CD14-positive monocyte (primary cell): Measurements from ENCODE around the gene IL1RL2. TPM values are rescaled to one million over a fixed set of nuclear protein-coding genes. Genes with fewer than 3 reads are reported as not detected.
A peak's percentile ranks its signal among the peaks of the same experiment; 100 is the strongest.

Source experiments
- DNase-seq, 3 donors: peaks; one replicate each; pipeline ENCODE4 v3.0.0-alpha.2; 2011 to 2022
- H2AFZ ChIP-seq: 2 replicates; pipeline ENCODE4 v1.6.0; 2012; ENCODE audit warnings: mild to moderate bottlenecking, low read depth, low read length, inconsistent platforms; ENCODE audit not compliant: insufficient read depth, poor library complexity, severe bottlenecking
- H3K27ac ChIP-seq, 2 donors: 1 replicate in 1 of 2; 2 replicates in 1 of 2; pipeline ENCODE4 v1.5.1; 2012 to 2013; ENCODE audit warnings: low read length in 2 of 2, control low read depth in 1 of 2, inconsistent platforms in 1 of 2, low read depth in 1 of 2, mild to moderate bottlenecking in 1 of 2
- H3K27me3 ChIP-seq, 2 donors: one replicate each; pipeline versions ENCODE4 v1.6.0 to v1.6.1; 2011 to 2013; ENCODE audit warnings: low read length in 2 of 2; ENCODE audit not compliant: control insufficient read depth in 2 of 2, insufficient read depth in 2 of 2
- H3K36me3 ChIP-seq, 2 donors: replicated peaks in 1 of 2; 1 replicate in 1 of 2; 2 replicates in 1 of 2; pipeline versions ENCODE4 v1.5.1 to v1.6.1; 2012 to 2013; ENCODE audit warnings: low read length in 2 of 2, control low read depth in 1 of 2, inconsistent platforms in 1 of 2, mild to moderate bottlenecking in 1 of 2; ENCODE audit not compliant: insufficient read depth in 2 of 2, control insufficient read depth in 1 of 2
- H3K4me1 ChIP-seq, 2 donors: 1 replicate in 1 of 2; 2 replicates in 1 of 2; pipeline versions ENCODE4 v1.5.1 to v1.6.1; 2012 to 2013; ENCODE audit warnings: low read length in 2 of 2, control low read depth in 1 of 2, inconsistent platforms in 1 of 2, mild to moderate bottlenecking in 1 of 2, moderate library complexity in 1 of 2; ENCODE audit not compliant: insufficient read depth in 2 of 2, control insufficient read depth in 1 of 2
- H3K4me2 ChIP-seq: replicated peaks from 2 replicates; pipeline ENCODE3; 2012; ENCODE audit warnings: low read length, moderate library complexity, mild to moderate bottlenecking; ENCODE audit not compliant: poor library complexity, severe bottlenecking; ENCODE audit errors: extremely low read depth
- H3K4me3 ChIP-seq, 3 experiments: fragments of 200-600 bp in 1 of 3; sonication (generic) in 1 of 3; replicated peaks in 1 of 3; 1 replicate in 2 of 3; 2 replicates in 1 of 3; pipeline ENCODE4 v1.5.1; 2011 to 2013; ENCODE audit warnings: low read length in 3 of 3, mild to moderate bottlenecking in 3 of 3, control low read depth in 2 of 3, low read depth in 2 of 3, inconsistent platforms in 1 of 3, moderate library complexity in 1 of 3
- H3K79me2 ChIP-seq: 2 replicates; pipeline ENCODE4 v1.6.0; 2012; ENCODE audit warnings: mild to moderate bottlenecking, control low read depth, inconsistent platforms, low read length, moderate library complexity; ENCODE audit not compliant: insufficient read depth
- H3K9ac ChIP-seq: 2 replicates; pipeline ENCODE4 v1.6.0; 2017; ENCODE audit warnings: low read length, mild to moderate bottlenecking; ENCODE audit not compliant: insufficient read depth, poor library complexity, severe bottlenecking
- H3K9me3 ChIP-seq, 2 donors: replicated peaks in 1 of 2; 1 replicate in 1 of 2; 2 replicates in 1 of 2; pipeline versions ENCODE4 v1.5.1 to v1.6.1; 2012 to 2013; ENCODE audit warnings: low read length in 2 of 2, control low read depth in 1 of 2; ENCODE audit not compliant: control insufficient read depth in 1 of 2, insufficient read depth in 1 of 2
- H4K20me1 ChIP-seq: 2 replicates; pipeline ENCODE4 v1.6.0; 2012; ENCODE audit warnings: mild to moderate bottlenecking, low read length, control low read depth, moderate library complexity; ENCODE audit not compliant: insufficient read depth
- H3K27ac Mint-ChIP-seq, 7 donors: one replicate each; pipeline ENCODE4 v1.8.0; 2020; ENCODE audit warnings: mild to moderate bottlenecking in 7 of 7, mixed read lengths in 7 of 7, moderate library complexity in 6 of 7, inconsistent platforms in 2 of 7
- H3K27me3 Mint-ChIP-seq, 3 donors: one replicate each; pipeline ENCODE4 v1.8.0; 2021 to 2022; ENCODE audit warnings: low read depth in 3 of 3, mild to moderate bottlenecking in 3 of 3, mixed read lengths in 3 of 3, moderate library complexity in 3 of 3, inconsistent platforms in 1 of 3
- H3K36me3 Mint-ChIP-seq, 2 donors: one replicate each; pipeline ENCODE4 v1.8.0; 2020; ENCODE audit warnings: mixed read lengths in 2 of 2, inconsistent platforms in 1 of 2, mild to moderate bottlenecking in 1 of 2
- H3K4me1 Mint-ChIP-seq: one replicate; pipeline ENCODE4 v1.8.0; 2020; ENCODE audit warnings: mild to moderate bottlenecking, mixed read lengths
- H3K4me3 Mint-ChIP-seq, 2 donors: one replicate each; pipeline ENCODE4 v1.8.0; 2020; ENCODE audit warnings: mild to moderate bottlenecking in 2 of 2, mixed read lengths in 2 of 2, moderate library complexity in 1 of 2
- H3K9me3 Mint-ChIP-seq, 7 donors: one replicate each; pipeline ENCODE4 v1.8.0; 2020 to 2022; ENCODE audit warnings: mixed read lengths in 7 of 7, mild to moderate bottlenecking in 6 of 7, moderate library complexity in 6 of 7, inconsistent platforms in 2 of 7
- WGBS: methylation state at CpG from one replicate; pipeline ENCODE4 v1.1.5; 2013; ENCODE audit warnings: missing lambda C conversion rate; ENCODE audit not compliant: insufficient coverage; 5-methylcytosine and 5-hydroxymethylcytosine counted together
- intact Hi-C, 2 donors: fragments of 100-400 bp; cut with micrococcal nuclease; formaldehyde crosslinking; loops; one replicate each; pipeline versions ENCODE4 v1.15.0 to v1.15.1; 2023
- polyA plus RNA-seq, 3 donors: library from polyadenylated mRNA; depleted of rRNA in 1 of 3; unstranded in 2 of 3; stranded (reverse) in 1 of 3; fragments of 300-500 nt in 2 of 3; fragments of >200 nt in 1 of 3; fragmentation: Illumina TruSeq in 2 of 3; gene quantifications; 1 replicate in 2 of 3; 2 replicates in 1 of 3; pipeline ENCODE4 v1.2.3, GENCODE V29; 2012 to 2021
- TF ChIP-seq, protein P1 (sequence below): fragments of 200-600 bp; IDR thresholded peaks from one replicate; pipeline ENCODE4 v1.8.0; 2022; ENCODE audit warnings: antibody characterized with exemption, mild to moderate bottlenecking

The IL1RL2 gene
- polyA plus RNA-seq, 3 donors = 0.07 to 1.5 TPM; not detected in 1

GRCh38 chr2:102239344-102239743, 52.5 kb downstream of the IL1RL2 start:
- Histone ChIP-seq H2AFZ (no peak overlapping the region), H3K27ac (no peak overlapping the region), H3K9me3 (no peaks in the 10 kb centered on the region), H3K27me3 (peaks cover 6 to 23% of the 10 kb centered on the region in 2 donors), H3K79me2 (no peaks in the 10 kb centered on the region), H3K9ac (no peak overlapping the region), H3K4me2 (no peak overlapping the region), H3K4me3 (no peak overlapping the region), H3K36me3 (no peaks in the 10 kb centered on the region), H4K20me1 (no peaks in the 10 kb centered on the region), H3K4me1 (peaks cover 21 to 31% of the 10 kb centered on the region in 2 donors)
- Mint-ChIP-seq H3K27me3 (peaks cover 44 to 58% (median 49%) of the 10 kb centered on the region in 3 donors), H3K9me3 (peaks cover 0 to 5% (median 0%) of the 10 kb centered on the region in 7 donors), H3K4me1 (peaks cover 47% of the 10 kb centered on the region), H3K27ac (peak overlapping the region; percentile 46 to 95 (median 83)), H3K4me3 (peak overlapping the region in 1 of 2 donors; percentile 80), H3K36me3 (peaks cover 4 to 5% of the 10 kb centered on the region in 2 donors)
- 96% methylated on average over 6 of the region's 7 CpGs for WGBS
- no peak for DNase-seq
- intact Hi-C loops = loop anchor here (5.0 kb wide), 2 partner anchors 203 to 213 kb away; no protein-coding TSS in a partner anchor
- TF ChIP-seq, protein P1, sequence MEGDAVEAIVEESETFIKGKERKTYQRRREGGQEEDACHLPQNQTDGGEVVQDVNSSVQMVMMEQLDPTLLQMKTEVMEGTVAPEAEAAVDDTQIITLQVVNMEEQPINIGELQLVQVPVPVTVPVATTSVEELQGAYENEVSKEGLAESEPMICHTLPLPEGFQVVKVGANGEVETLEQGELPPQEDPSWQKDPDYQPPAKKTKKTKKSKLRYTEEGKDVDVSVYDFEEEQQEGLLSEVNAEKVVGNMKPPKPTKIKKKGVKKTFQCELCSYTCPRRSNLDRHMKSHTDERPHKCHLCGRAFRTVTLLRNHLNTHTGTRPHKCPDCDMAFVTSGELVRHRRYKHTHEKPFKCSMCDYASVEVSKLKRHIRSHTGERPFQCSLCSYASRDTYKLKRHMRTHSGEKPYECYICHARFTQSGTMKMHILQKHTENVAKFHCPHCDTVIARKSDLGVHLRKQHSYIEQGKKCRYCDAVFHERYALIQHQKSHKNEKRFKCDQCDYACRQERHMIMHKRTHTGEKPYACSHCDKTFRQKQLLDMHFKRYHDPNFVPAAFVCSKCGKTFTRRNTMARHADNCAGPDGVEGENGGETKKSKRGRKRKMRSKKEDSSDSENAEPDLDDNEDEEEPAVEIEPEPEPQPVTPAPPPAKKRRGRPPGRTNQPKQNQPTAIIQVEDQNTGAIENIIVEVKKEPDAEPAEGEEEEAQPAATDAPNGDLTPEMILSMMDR = no peak

DNA sequence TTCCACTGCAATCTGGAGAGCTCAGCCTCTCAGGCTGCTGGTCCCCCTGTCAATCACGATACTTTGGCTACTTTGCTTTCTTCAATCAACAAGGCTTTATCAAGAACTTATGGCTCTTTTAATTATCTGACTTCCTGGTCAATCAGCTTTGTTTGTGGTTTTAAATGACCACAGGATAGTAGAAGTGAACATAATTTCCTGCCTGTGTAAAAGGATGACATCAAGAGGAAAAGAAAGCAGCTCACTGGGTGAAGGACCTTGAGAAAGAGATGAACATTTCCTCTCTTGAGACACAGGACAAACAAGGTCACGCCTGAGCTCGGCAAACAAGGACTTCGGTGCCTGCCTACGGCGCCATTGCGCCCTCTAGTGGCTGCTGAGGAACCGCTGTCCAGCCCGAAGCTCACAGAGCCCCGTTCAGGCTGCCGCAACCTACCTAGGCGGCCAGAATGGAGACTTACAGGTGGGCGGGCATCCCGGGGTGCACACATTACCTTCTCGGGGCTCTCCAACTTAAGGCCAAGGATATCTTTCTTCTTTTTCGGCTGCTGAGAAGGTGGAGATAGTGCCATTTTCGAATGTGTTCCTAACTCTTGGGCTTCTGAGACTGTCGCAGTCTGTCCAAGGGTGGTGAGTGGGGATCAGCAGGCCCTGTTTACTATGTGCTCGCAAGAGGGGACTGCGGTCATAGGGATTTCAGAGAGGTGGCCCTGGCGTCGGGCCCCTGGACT, 54.0 kb downstream of the IL1RL2 start:
- Histone ChIP-seq H3K27ac (peak overlapping the region; percentile 18 to 66), H2AFZ (peak overlapping the region; percentile 69), H3K9me3 (no peaks in the 10 kb centered on the region), H3K36me3 (no peaks in the 10 kb centered on the region), H3K79me2 (no peaks in the 10 kb centered on the region), H3K27me3 (peaks cover 6 to 24% of the 10 kb centered on the region in 2 donors), H4K20me1 (no peaks in the 10 kb centered on the region), H3K4me3 (peak overlapping the region in 1 of 3 experiments; percentile 43), H3K4me1 (peaks cover 21 to 31% of the 10 kb centered on the region in 2 donors), H3K4me2 (peak overlapping the region; percentile 52), H3K9ac (no peak overlapping the region)
- intact Hi-C loops = loop anchor here (5.0 to 10.0 kb wide), 5 partner anchors 54 to 359 kb away; partner anchors contain the start of gene IL1RL2 (in 1 of the 2)
- peak; percentile 96 to 99 (median 98) for DNase-seq
- TF ChIP-seq, protein P1 = peak; percentile 93
- peak overlapping the region; percentile 72 to 95 (median 90) for H3K27ac Mint-ChIP-seq
- peaks cover 41 to 63% (median 55%) of the 10 kb centered on the region in 3 donors for H3K27me3 Mint-ChIP-seq
- 9% methylated on average over 16 of the region's 22 CpGs for WGBS
- H3K9me3 Mint-ChIP-seq = peaks cover 0 to 5% (median 0%) of the 10 kb centered on the region in 7 donors
- peaks cover 42% of the 10 kb centered on the region for H3K4me1 Mint-ChIP-seq
- peaks cover 4 to 5% of the 10 kb centered on the region in 2 donors for H3K36me3 Mint-ChIP-seq
- peak overlapping the region in 1 of 2 donors; percentile 67 for H3K4me3 Mint-ChIP-seq
